Liver (tissue), 9 donors: ENCODE measurements around the gene RABEP1. TPM values are rescaled to one million over a fixed set of nuclear protein-coding genes. Genes with fewer than 3 reads are reported as not detected.

Experiments
- DNase-seq: peaks from one replicate; pipeline ENCODE4 v3.0.0-alpha.2; 2017; ENCODE audit warnings: low spot score
- H3K27ac ChIP-seq, 2 donors: one replicate each; pipeline ENCODE4 v1.7.0; 2013; ENCODE audit warnings: inconsistent platforms in 2 of 2, low read length in 2 of 2, control low read depth in 1 of 2, low read depth in 1 of 2, mild to moderate bottlenecking in 1 of 2
- H3K27me3 ChIP-seq, 4 donors: one replicate each; pipeline versions ENCODE4 v1.6.1 to v1.7.0; 2013; ENCODE audit warnings: low read length in 3 of 4, inconsistent platforms in 1 of 4, mild to moderate bottlenecking in 1 of 4, moderate library complexity in 1 of 4; ENCODE audit not compliant: control insufficient read depth in 4 of 4, insufficient read depth in 4 of 4
- H3K36me3 ChIP-seq, 4 donors: one replicate each; pipeline versions ENCODE4 v1.6.1 to v1.7.0; 2013; ENCODE audit warnings: low read length in 3 of 4, mild to moderate bottlenecking in 3 of 4, low read depth in 1 of 4, moderate library complexity in 1 of 4; ENCODE audit not compliant: control insufficient read depth in 4 of 4, insufficient read depth in 3 of 4
- H3K4me1 ChIP-seq, 4 donors: one replicate each; pipeline versions ENCODE4 v1.6.1 to v1.7.0; 2013; ENCODE audit warnings: low read length in 3 of 4, mild to moderate bottlenecking in 3 of 4, moderate library complexity in 1 of 4; ENCODE audit not compliant: control insufficient read depth in 4 of 4, insufficient read depth in 4 of 4
- H3K4me3 ChIP-seq, 3 donors: one replicate each; pipeline versions ENCODE4 v1.6.1 to v1.7.0; 2013; ENCODE audit warnings: low read length in 3 of 3, control low read depth in 1 of 3, low read depth in 1 of 3, mild to moderate bottlenecking in 1 of 3
- H3K9ac ChIP-seq, 2 donors: one replicate each; pipeline ENCODE4 v1.7.0; 2013; ENCODE audit warnings: low read length in 2 of 2, mild to moderate bottlenecking in 2 of 2, moderate library complexity in 2 of 2, control low read depth in 1 of 2, low read depth in 1 of 2
- H3K9me3 ChIP-seq, 4 donors: one replicate each; pipeline versions ENCODE4 v1.6.1 to v1.7.0; 2013; ENCODE audit warnings: low read length in 3 of 4; ENCODE audit not compliant: control insufficient read depth in 4 of 4
- EGR1 ChIP-seq, 2 donors: IDR thresholded peaks; 2 replicates each; pipeline ENCODE4 v1.6.1; 2016 to 2018; ENCODE audit warnings: antibody characterized with exemption in 2 of 2, low read depth in 2 of 2
- FOXA1 ChIP-seq: IDR thresholded peaks from 2 replicates; pipeline ENCODE4 v1.6.1; 2016; ENCODE audit warnings: antibody characterized with exemption
- FOXA2 ChIP-seq: IDR thresholded peaks from 2 replicates; pipeline ENCODE4 v1.6.1; 2016; ENCODE audit warnings: antibody characterized with exemption
- GABPA ChIP-seq, 2 donors: IDR thresholded peaks in 1 of 2; conservative IDR thresholded peaks in 1 of 2; 2 replicates each; pipeline ENCODE4 v1.6.1; 2016; ENCODE audit warnings: antibody characterized with exemption in 2 of 2, mild to moderate bottlenecking in 1 of 2, moderate library complexity in 1 of 2
- HNF4G ChIP-seq: IDR thresholded peaks from 2 replicates; pipeline ENCODE4 v1.6.1; 2016; ENCODE audit warnings: antibody characterized with exemption
- JUND ChIP-seq, 2 donors: IDR thresholded peaks; 2 replicates each; pipeline ENCODE4 v1.6.1; 2016; ENCODE audit warnings: antibody characterized with exemption in 2 of 2
- NR2F2 ChIP-seq: IDR thresholded peaks from 2 replicates; pipeline ENCODE4 v1.6.1; 2016; ENCODE audit warnings: antibody characterized with exemption
- REST ChIP-seq: IDR thresholded peaks from 2 replicates; pipeline ENCODE4 v1.6.1; 2016; ENCODE audit warnings: antibody characterized with exemption, mild to moderate bottlenecking
- RXRA ChIP-seq, 2 donors: IDR thresholded peaks; 2 replicates each; pipeline ENCODE4 v1.6.1; 2017 to 2018; ENCODE audit warnings: antibody characterized with exemption in 2 of 2, mild to moderate bottlenecking in 1 of 2
- SP1 ChIP-seq: IDR thresholded peaks from 2 replicates; pipeline ENCODE4 v1.6.1; 2018; ENCODE audit warnings: antibody characterized with exemption, mild to moderate bottlenecking
- TAF1 ChIP-seq: conservative IDR thresholded peaks from 2 replicates; pipeline ENCODE4 v1.6.1; 2016; ENCODE audit warnings: antibody characterized with exemption, mild to moderate bottlenecking
- YY1 ChIP-seq: IDR thresholded peaks from 2 replicates; pipeline ENCODE4 v1.6.1; 2016; ENCODE audit warnings: antibody characterized with exemption, mild to moderate bottlenecking
- WGBS: extraction: QIAGEN DNeasy Blood & Tissue Kit; methylation state at CpG from one replicate; pipeline ENCODE4 v1.1.7; 2013; 5-methylcytosine and 5-hydroxymethylcytosine counted together
- polyA plus RNA-seq, 2 donors: library from polyadenylated mRNA; stranded (reverse) in 1 of 2; unstranded in 1 of 2; fragments of 200-250 nt in 1 of 2; fragments of >200 nt in 1 of 2; fragmentation: Nextera tagmentation in 1 of 2; extraction: Ambion mirVana in 1 of 2; gene quantifications; one replicate each; pipeline versions ENCODE4 v1.2.1 to v1.2.3, GENCODE V29; 2013 to 2015
- total RNA-seq, 2 donors: library from RNA; depleted of rRNA; stranded (reverse); fragments of >200 nt; gene quantifications; one replicate each; pipeline ENCODE4 v1.2.3, GENCODE V29; 2014
- TF ChIP-seq, protein P1 (sequence below): IDR thresholded peaks from 2 replicates; pipeline ENCODE4 v1.6.1; 2016; ENCODE audit warnings: antibody characterized with exemption
- TF ChIP-seq, protein P2 (sequence below): IDR thresholded peaks from 2 replicates; pipeline ENCODE4 v1.6.1; 2016; ENCODE audit warnings: antibody characterized with exemption
- TF ChIP-seq, protein P3 (sequence below): fragments of 150-350 bp; IDR thresholded peaks from 2 replicates; pipeline ENCODE4 v1.5.1; 2017; ENCODE audit warnings: improper control_type of control experiment, low read depth, low read length; ENCODE audit not compliant: missing input control
- donor health status: healthy.
- donor health status: healthy.
- donor health status: healthy.
- donor health status: healthy.
- donor health status: healthy.

RABEP1 gene
- total and polyA plus RNA-seq, 4 donors = 13.3 to 26.6 (median 20.6) TPM

DNA sequence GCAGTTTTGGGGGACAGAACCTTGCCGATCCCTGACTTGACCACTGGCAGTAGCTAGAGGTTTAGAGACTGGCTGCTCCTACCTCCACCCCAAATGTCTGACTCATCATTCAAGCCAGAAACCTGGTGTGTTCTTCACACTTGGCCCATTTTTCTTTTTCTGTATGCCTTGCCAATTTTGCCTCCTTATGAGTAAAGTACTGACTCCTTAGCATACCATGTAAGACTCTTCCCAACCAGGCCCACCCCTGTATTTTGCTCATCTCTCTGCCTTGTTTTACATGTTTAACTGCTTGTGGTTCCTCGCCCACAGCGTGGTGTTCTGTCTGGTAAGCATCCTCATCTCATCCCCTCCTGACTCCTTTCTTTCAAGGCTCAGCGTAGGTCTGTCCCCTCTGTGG is 99.5 kb downstream of the RABEP1 start:
- DNase-seq = no peak
- Histone ChIP-seq H3K4me1 (no peaks in the 10 kb centered on the region), H3K9me3 (no peaks in the 10 kb centered on the region), H3K27ac (no peak overlapping the region), H3K9ac (no peak overlapping the region), H3K36me3 (peaks cover 4 to 86% (median 73%) of the 10 kb centered on the region in 4 donors), H3K27me3 (no peaks in the 10 kb centered on the region), H3K4me3 (no peak overlapping the region)
- TF ChIP-seq EGR1 (IDR thresholded peaks at IDR 0.05; ENCODE audit: low read depth in 2 of 2) = no peak
- TF ChIP-seq, protein P1, sequence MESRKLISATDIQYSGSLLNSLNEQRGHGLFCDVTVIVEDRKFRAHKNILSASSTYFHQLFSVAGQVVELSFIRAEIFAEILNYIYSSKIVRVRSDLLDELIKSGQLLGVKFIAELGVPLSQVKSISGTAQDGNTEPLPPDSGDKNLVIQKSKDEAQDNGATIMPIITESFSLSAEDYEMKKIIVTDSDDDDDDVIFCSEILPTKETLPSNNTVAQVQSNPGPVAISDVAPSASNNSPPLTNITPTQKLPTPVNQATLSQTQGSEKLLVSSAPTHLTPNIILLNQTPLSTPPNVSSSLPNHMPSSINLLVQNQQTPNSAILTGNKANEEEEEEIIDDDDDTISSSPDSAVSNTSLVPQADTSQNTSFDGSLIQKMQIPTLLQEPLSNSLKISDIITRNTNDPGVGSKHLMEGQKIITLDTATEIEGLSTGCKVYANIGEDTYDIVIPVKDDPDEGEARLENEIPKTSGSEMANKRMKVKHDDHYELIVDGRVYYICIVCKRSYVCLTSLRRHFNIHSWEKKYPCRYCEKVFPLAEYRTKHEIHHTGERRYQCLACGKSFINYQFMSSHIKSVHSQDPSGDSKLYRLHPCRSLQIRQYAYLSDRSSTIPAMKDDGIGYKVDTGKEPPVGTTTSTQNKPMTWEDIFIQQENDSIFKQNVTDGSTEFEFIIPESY = no peak
- TF ChIP-seq JUND (IDR thresholded peaks at IDR 0.05) = no peak
- no peak for TF ChIP-seq HNF4G
- TF ChIP-seq TAF1 = no peak
- TF ChIP-seq REST = no peak
- TF ChIP-seq SP1 = no peak
- TF ChIP-seq FOXA1 = no peak
- no peak for TF ChIP-seq FOXA2
- no peak for TF ChIP-seq NR2F2
- no peak for TF ChIP-seq RXRA (IDR thresholded peaks at IDR 0.05)
- WGBS = 99% methylated on average over 4 of the region's 4 CpGs

DNA sequence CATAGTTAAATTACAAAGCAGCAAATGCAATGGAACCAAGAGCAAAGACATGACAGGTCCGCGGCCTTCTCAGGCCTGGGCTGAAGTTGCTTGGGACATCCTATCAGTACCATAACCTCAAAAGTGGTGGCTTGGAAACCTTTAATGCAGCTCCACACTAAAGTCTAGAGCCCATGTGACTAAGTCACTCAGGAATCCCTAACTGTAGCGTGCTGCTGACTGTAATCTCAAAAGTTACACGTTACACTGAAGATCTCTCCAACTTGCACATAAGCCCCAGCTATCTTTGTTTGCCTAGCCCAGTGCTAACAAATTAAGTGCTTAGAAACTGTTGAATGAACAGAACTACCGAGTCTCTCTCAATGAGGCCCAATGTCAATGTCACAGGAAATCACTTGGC is 109.6 kb downstream of the RABEP1 start:
- DNase-seq = no peak
- Histone ChIP-seq H3K9me3 (no peaks in the 10 kb centered on the region), H3K4me3 (no peak overlapping the region), H3K27ac (no peak overlapping the region), H3K27me3 (no peaks in the 10 kb centered on the region), H3K36me3 (peaks cover 20 to 71% (median 57%) of the 10 kb centered on the region in 4 donors), H3K4me1 (peaks cover 0 to 2% (median 0%) of the 10 kb centered on the region in 4 donors), H3K9ac (no peak overlapping the region)
- TF ChIP-seq TAF1 (no peak), YY1 (no peak), NR2F2 (no peak), RXRA (IDR thresholded peaks at IDR 0.05) (no peak), GABPA (IDR thresholded peaks at IDR 0.05 in 1 of 2, conservative IDR thresholded peaks at IDR 0.05 in 1 of 2) (no peak), EGR1 (IDR thresholded peaks at IDR 0.05; ENCODE audit: low read depth in 2 of 2) (no peak), HNF4G (no peak), FOXA2 (no peak), SP1 (no peak)
- TF ChIP-seq, protein P2, sequence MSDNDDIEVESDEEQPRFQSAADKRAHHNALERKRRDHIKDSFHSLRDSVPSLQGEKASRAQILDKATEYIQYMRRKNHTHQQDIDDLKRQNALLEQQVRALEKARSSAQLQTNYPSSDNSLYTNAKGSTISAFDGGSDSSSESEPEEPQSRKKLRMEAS = no peak
- TF ChIP-seq, protein P1 = no peak
- TF ChIP-seq, protein P3, sequence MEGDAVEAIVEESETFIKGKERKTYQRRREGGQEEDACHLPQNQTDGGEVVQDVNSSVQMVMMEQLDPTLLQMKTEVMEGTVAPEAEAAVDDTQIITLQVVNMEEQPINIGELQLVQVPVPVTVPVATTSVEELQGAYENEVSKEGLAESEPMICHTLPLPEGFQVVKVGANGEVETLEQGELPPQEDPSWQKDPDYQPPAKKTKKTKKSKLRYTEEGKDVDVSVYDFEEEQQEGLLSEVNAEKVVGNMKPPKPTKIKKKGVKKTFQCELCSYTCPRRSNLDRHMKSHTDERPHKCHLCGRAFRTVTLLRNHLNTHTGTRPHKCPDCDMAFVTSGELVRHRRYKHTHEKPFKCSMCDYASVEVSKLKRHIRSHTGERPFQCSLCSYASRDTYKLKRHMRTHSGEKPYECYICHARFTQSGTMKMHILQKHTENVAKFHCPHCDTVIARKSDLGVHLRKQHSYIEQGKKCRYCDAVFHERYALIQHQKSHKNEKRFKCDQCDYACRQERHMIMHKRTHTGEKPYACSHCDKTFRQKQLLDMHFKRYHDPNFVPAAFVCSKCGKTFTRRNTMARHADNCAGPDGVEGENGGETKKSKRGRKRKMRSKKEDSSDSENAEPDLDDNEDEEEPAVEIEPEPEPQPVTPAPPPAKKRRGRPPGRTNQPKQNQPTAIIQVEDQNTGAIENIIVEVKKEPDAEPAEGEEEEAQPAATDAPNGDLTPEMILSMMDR = no peak
- 83% methylated on average over 5 of the region's 5 CpGs for whole genome bisulfite sequencing
